GM21390 (cell line): Measurements from ENCODE around the gene UGT1A5.

Experiments used
- ATAC-seq: cut with Tn5 transposase; IDR thresholded peaks from one replicate; pipeline ENCODE4 v1.9.1; 2021; ENCODE audit not compliant: unreplicated experiment

Gene UGT1A5

GRCh38 chr2:233822101-233822771 is 109.5 kb downstream of the UGT1A5 start:
- ATAC-seq: no peak
